HG03354 (cell line): Measurements from ENCODE around the gene HINFP.
"Not testable (repeated sequence)": the region's sequence is repeated elsewhere in the genome, so short reads cannot be mapped to it uniquely, and the experiment has no call there.

Source experiments
- ATAC-seq: cut with Tn5 transposase; IDR thresholded peaks from one replicate; pipeline ENCODE4 v1.9.1; 2021; ENCODE audit warnings: mild to moderate bottlenecking; ENCODE audit not compliant: unreplicated experiment, poor library complexity, severe bottlenecking

The HINFP gene

DNA sequence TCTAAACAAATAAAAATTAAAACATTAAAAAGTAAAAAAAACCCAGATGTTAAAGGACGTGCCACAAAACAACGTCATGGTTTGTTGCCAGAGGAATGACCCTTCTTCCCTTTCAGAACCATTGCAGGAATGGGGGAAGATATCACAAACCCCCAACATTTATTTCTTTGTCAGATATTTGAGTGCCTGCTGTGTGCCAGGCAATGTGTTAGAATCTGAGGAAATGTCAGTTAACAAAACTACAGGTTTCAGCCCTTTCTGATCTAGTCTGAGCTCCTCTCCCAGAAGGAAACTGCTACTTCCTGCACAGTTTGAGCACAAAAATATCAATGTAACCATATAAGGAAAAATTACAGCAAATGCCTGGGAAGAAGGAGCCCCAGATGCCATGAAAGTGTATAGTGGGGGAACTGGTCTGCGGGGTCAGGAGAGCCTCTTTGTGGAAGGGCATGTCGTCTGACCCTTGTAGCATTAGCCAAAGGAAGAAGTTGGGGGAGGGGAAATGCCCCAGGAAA is 56.8 kb downstream of the HINFP start:
- no peak for ATAC-seq

DNA sequence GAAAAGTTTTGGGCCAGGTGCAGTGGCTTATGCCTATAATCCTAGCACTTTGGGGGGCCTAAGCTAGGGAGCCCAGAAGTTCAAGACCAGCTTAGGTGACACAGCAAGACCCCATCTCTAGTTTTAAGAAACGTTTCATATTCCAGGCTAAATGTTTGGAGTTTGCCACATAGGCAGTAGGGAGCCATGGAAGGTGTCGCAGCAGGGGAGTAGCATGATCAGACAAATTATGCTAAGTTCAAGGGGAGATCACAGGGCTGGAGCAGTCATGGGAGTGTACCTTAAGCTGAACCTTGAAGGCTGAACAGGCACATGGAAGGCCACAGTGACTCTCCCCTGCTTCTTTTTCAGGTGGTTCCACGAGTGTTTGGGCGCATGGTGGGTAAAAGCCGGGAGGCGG is 58.0 kb downstream of the HINFP start:
- no peak for ATAC-seq

DNA sequence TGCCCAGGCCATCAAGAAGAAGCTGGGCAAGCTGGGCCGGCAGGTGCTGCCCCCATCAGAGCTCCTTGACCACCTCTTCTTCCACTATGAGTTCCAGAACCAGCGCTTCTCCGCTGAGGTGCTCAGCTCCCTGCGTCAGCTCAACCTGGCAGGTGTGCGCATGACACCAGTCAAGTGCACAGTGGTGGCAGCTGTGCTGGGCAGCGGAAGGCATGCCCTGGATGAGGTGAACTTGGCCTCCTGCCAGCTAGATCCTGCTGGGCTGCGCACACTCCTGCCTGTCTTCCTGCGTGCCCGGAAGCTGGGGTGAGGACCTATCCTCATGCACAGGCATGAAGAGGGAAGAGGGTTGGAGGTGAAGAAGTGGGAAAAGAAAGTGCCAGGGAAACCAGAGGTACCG is 58.6 kb downstream of the HINFP start:
- no peak for ATAC-seq

DNA sequence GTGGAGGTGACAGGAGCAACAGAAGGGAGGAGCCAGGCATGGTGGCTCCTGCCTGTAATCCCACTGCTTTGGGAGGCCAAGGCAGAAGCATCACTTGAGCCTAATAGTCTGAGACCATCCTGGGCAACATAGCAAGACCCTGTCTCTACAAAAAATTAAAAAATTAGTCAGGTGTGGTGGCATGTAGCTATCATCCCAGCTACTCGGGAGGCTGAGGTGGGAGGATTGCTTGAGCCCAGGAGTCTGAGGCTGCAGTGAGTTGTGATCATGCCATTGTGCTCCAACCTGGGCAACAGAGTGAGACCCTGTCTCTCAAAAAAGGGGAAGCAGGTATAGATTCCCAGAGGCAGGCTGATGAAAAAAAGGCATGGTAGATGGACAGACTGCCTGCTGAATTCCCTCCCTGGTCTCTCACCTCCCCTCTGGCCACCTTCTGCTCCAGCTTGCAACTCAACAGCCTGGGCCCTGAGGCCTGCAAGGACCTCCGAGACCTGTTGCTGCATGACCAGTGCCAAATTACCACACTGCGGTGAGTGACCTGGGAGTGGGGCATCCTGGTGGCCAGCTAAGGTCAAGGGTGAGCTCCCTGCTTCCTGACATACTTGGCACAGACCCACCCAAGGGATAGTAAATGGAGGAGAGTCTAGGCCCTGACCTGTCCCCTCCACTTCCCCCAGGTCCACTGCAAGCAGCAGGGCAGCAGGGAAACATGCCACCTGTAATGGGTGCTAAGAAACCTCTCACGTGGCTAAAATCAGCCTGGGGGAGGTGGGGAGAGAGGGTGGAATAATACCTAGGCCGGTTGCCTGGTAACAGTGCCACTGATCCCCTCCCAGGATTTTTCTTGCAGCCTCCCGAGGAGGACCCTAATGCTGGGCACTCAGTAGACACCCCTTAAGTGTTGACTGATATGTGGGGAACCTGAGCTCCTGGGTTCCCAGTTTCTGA is 59.6 kb downstream of the HINFP start:
- ATAC-seq: no peak

DNA sequence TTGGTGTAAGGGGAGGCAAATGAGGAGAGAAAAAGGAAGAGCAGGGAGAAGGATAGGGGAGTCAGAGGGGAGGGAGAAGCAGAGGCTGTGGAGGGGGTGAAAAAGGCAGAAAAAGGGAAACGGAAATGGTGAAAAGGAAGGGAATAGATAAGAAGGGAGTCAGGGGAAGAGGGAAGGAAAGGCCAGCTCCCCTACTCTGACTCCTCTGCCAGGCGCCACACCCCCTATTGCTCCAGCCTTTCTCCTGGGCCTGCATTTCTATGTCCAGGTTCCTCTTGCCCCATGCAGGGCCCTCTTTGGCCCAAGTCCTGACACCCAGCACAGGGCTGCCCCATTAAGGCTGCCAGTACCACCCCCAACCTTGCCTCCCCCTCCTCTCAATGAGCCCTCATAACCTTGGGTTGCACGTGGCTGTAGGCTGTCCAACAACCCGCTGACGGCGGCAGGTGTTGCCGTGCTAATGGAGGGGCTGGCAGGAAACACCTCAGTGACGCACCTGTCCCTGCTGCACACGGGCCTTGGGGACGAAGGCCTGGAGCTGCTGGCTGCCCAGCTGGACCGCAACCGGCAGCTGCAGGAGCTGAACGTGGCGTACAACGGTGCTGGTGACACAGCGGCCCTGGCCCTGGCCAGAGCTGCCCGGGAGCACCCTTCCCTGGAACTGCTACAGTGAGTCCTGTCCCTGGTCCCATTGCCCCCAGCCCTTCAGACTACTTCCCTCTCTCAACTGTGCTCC is 60.5 kb downstream of the HINFP start:
- ATAC-seq: no peak

DNA sequence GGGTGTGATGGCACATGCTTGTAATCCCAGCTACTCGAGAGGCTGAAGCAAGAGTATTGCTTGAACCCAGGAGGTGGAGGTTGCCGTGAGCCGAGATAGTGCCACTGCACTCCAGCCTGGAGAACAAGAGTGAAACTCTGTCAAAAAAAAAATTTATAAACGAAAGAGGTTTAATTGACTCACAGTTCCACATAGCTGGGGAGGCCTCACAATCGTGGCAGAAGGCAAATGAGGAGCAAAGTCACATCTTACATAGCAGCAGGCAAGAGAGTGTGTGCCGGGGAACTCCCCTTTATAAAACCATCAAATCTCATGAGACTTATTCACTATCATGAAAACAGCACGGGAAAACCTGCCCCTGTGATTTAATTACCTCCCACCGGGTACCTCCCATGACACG is 63.0 kb downstream of the HINFP start:
- not testable (repeated sequence) for ATAC-seq
